Measurements from ENCODE around the gene ENTPD8.
A peak's percentile ranks its signal among the peaks of the same experiment; 100 is the strongest.

ENTPD8 gene

GRCh38 chr9:137441289-137441934, at the start of gene ENTPD8:
Gene ENTPD8, minus strand, starts transcription at chr9:137441357. Its CDS starts 3,072 bp downstream, at chr9:137438285.
- TF ChIP-seq, protein P1, sequence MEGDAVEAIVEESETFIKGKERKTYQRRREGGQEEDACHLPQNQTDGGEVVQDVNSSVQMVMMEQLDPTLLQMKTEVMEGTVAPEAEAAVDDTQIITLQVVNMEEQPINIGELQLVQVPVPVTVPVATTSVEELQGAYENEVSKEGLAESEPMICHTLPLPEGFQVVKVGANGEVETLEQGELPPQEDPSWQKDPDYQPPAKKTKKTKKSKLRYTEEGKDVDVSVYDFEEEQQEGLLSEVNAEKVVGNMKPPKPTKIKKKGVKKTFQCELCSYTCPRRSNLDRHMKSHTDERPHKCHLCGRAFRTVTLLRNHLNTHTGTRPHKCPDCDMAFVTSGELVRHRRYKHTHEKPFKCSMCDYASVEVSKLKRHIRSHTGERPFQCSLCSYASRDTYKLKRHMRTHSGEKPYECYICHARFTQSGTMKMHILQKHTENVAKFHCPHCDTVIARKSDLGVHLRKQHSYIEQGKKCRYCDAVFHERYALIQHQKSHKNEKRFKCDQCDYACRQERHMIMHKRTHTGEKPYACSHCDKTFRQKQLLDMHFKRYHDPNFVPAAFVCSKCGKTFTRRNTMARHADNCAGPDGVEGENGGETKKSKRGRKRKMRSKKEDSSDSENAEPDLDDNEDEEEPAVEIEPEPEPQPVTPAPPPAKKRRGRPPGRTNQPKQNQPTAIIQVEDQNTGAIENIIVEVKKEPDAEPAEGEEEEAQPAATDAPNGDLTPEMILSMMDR (conservative IDR thresholded peaks at IDR 0.05) = no peak

DNA sequence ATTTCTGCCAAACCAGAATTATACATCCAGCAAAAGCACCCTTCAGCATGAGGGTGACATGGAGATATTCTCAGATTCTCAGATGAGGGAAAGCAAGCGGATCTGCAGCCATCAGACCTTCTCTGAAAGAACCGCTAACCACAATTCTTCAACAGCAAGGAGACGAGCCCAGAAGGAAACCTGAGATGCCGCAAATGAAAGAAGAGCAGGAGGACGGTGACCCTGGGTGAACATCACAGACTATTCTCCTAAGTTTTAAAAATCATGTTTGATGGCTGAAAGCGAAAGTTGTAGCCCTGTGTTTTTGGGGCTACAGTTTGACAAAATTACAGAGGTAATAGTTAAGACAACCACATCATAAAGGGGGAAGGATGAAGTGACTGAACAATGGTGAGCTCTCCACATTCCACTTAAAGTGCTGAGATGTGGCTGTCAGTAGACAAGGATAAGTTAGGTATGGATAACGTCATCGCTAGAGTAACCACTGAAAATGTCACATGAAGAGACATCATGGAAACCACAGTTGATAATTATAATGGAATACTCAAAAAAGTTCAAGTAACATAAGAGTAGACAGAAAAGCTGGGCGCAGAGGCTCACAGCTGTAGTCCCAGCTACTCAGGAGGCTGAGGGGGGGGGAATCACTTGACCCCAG, 49.5 kb upstream of the ENTPD8 start:
- TF ChIP-seq, protein P1 (conservative IDR thresholded peaks at IDR 0.05) = no peak
- no peak overlapping the region for H3K27ac ChIP-seq

More at GRCh38 chr9:137441289-137441934, at the start of gene ENTPD8:
- H3K27ac ChIP-seq = peak within 1 kb of the TSS; percentile 36; the same call in 1 of the 2 replicates

- TF ChIP-seq, protein P1 (conservative IDR thresholded peaks at IDR 0.05) = no peak
- H3K27ac ChIP-seq = no peak overlapping the region
These were observed 47.7 kb upstream of the ENTPD8 start for GRCh38 chr9:137488906-137489305.

DNA sequence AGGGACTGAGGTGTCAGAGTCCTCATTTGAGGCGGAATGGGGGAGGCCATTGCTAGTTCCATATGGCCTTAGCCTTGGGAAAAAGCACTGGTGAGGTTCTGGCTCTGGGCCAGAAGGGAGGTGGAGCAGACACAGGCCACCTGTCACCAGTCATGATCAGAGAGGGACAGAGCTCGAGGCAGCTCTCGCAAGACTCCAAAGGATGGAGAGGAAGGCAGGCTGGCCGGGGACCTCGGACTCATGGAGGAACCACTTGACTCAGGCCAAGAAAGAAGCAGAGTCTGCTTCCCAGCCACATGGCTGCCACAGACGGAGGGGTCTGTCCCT, 47.1 kb upstream of the ENTPD8 start:
- peak overlapping the region; percentile 93 for H3K27ac ChIP-seq
- TF ChIP-seq, protein P1 (conservative IDR thresholded peaks at IDR 0.05) = no peak

DNA sequence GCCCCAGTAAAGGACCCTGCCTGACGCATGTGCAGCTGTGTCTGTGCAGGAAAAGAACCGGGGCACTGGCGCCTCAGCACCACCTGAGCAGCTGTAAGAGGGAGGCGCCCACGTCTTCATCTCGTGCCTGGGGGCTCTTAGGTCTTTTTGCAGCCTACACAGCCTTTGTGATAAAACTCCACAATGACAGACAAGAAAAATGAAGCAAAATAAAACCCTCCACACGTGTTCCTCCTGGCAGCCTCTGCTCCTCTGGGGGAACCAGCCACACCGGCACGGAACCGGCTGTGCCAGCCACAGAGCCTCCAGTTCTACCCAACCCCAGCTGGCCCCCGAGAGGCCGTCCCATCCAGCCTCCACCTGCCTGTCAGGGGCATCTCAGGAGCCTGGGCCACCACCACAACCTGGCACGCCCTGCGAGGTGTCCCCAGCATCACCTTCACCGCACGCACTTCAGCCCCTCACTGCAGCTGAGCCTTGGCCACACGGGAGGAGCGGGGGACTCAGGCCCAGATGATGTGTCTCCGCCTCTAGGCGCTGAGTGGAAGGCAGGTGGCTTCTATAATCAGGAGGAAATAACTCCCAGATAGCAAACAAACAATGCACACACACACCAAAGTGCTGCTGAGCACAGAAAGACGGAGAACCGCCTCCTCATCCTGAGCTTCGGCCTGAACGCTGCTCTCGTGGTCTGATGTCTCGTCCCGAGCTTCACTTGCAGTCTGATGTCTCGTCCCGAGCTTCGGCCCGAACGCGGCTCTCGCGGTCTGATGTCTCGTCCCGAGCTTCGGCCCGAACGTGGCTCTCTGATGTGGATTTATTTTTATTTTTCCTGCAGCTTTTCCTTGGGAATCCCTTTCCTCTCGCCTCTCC, 46.5 kb upstream of the ENTPD8 start:
- TF ChIP-seq, protein P1 (conservative IDR thresholded peaks at IDR 0.05) = no peak
- peak overlapping the region; percentile 93 for H3K27ac ChIP-seq

DNA sequence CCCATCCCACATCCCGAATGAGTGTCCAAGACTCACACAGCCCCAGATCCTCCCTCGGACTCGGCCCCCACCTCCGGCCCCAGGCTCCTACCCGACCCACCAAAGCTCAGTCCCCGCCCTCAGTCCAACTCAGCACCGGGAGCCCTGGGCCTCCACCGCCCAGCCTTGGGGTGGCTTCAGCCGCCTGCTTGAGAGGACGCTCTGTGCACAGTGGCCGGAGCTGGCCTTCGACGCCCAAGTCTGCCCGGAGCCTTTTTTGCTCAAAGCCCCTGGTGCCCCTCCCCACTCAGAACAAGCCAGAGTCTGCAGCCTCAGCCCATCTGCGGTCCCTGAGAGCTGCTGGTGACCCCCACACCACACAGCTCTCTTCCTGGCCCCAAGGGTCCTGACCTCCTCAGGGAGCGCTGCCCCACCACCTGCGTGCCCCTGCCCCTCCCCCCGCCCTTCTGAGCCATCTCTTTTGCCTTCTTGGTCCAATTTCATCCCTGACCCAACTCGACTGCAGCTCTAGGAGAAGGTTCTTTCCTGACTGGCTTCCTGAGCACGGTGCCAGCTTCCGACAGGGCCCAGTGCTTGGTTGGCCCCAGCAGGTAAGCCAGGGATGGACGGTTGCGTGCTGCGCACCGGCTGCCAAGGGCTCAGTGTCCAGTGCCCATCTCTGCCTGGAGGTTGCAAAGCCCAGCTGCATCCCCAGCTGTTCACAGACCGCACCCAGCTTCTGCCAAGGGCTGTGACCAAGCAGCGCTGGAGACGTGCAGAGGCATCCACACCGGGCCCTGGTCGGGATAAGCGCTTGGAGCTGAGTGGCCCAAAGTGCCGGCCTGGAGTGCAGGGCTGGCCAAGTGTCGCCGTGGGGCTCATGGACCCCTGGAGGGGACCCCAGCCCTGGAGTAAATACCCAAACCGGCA, 45.6 kb upstream of the ENTPD8 start:
- peak overlapping the region; percentile 93 for H3K27ac ChIP-seq
- TF ChIP-seq, protein P1 (conservative IDR thresholded peaks at IDR 0.05) = no peak

All from VCaP (cell line).